Stomach (tissue), 4 donors: Measurements from ENCODE around the gene BRI3.

ENCODE experiments used
- EP300 ChIP-seq: sonication (generic); formaldehyde crosslinking; IDR thresholded peaks from one replicate; pipeline ENCODE4 v1.6.1; 2017; ENCODE audit warnings: antibody characterized with exemption
- POLR2AphosphoS5 ChIP-seq, 3 donors: sonication (generic); formaldehyde crosslinking; IDR thresholded peaks; one replicate each; pipeline ENCODE4 v1.6.1; 2016; ENCODE audit warnings: antibody characterized with exemption in 3 of 3
- TF ChIP-seq, protein P1 (sequence below), 7 experiments: fragments of 450-650 bp in 4 of 7; fragments of 200-600 bp in 3 of 7; sonication (generic) in 3 of 7; IDR thresholded peaks; one replicate each; pipeline ENCODE4 v1.5.1; 2016 to 2019; ENCODE audit warnings: antibody characterized with exemption in 7 of 7, control low read depth in 2 of 7, mild to moderate bottlenecking in 1 of 7

DNA sequence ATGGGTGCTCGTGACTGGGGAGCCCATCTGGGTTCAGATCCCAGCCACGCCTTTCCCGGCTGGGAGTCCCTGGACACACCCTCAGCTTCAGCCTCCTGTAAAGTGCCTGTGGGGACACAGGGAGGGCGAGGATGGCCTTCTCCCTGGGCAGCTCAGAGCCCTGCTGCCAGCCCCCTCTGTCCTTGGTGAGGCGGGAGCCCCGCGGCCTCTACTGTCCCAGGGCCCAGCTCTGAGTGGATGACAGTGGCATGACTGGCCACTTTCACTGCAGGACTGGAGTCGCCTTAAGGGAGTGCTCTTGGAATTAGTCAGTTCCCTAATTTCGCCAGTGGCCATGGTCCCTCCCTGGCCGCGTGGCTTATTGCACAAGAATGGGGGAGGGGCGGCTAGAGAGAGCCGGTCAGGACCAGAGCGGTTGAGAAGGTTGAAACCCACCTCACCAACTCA, 4.6 kb downstream of the BRI3 start:
- TF ChIP-seq, protein P1, sequence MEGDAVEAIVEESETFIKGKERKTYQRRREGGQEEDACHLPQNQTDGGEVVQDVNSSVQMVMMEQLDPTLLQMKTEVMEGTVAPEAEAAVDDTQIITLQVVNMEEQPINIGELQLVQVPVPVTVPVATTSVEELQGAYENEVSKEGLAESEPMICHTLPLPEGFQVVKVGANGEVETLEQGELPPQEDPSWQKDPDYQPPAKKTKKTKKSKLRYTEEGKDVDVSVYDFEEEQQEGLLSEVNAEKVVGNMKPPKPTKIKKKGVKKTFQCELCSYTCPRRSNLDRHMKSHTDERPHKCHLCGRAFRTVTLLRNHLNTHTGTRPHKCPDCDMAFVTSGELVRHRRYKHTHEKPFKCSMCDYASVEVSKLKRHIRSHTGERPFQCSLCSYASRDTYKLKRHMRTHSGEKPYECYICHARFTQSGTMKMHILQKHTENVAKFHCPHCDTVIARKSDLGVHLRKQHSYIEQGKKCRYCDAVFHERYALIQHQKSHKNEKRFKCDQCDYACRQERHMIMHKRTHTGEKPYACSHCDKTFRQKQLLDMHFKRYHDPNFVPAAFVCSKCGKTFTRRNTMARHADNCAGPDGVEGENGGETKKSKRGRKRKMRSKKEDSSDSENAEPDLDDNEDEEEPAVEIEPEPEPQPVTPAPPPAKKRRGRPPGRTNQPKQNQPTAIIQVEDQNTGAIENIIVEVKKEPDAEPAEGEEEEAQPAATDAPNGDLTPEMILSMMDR (IDR thresholded peaks at IDR 0.05), result no peak
- TF ChIP-seq EP300 (no peak), POLR2AphosphoS5 (IDR thresholded peaks at IDR 0.05) (peak in 2 of 3 donors; percentile 50 to 61)
